IMR-90 (cell line): ENCODE measurements around the gene KLRF1. TPM values are rescaled to one million over a fixed set of nuclear protein-coding genes. Genes with fewer than 3 reads are reported as not detected.

Source experiments
- ATAC-seq: fragments of 200-7000 bp; cut with Tn5 transposase; 2 replicates; pipeline ENCODE4 v1.9.1; 2020; ENCODE audit warnings: low read depth, mild to moderate bottlenecking, moderate library complexity
- BruUV-seq: library from RNA; stranded (reverse); fragments of 400-500 nt; replicated peaks from 2 replicates; lab custom pipeline; 2021; lab: Mats Ljungman, UMichigan
- CTCF ChIA-PET: fragments of 300-600 bp; formaldehyde crosslinking; extraction: SDS; loops from one replicate; lab custom pipeline; 2021; ENCODE audit warnings: antibody characterized with exemption; lab: Yijun Ruan, JAX
- POLR2A ChIA-PET: fragments of 300-600 bp; sonication (Branson Sonifier 250); formaldehyde crosslinking; loops from one replicate; lab custom pipeline; 2022; ENCODE audit warnings: antibody characterized with exemption; ENCODE audit not compliant: unreplicated experiment; lab: Charles Lee
- DNase-seq: peaks from one replicate; pipeline ENCODE4 v3.0.0; 2013
- H2AFZ ChIP-seq: replicated peaks from 2 replicates; pipeline ENCODE3; 2013; ENCODE audit warnings: low read length, mild to moderate bottlenecking; ENCODE audit not compliant: poor library complexity
- H2AK5ac ChIP-seq: 2 replicates; pipeline ENCODE4 v1.6.1; 2013; ENCODE audit warnings: low read depth, low read length, inconsistent platforms
- H2AK9ac ChIP-seq: replicated peaks from 2 replicates; pipeline ENCODE3; 2013; ENCODE audit warnings: mild to moderate bottlenecking, low read depth, low read length, moderate library complexity; ENCODE audit not compliant: poor library complexity
- H2BK120ac ChIP-seq: 2 replicates; pipeline ENCODE4 v1.6.1; 2013; ENCODE audit warnings: low read depth, low read length, inconsistent platforms
- H2BK15ac ChIP-seq: 3 replicates; pipeline ENCODE4 v1.6.1; 2013; ENCODE audit warnings: low read depth, low read length, inconsistent platforms
- H2BK20ac ChIP-seq: 2 replicates; pipeline ENCODE4 v1.6.1; 2013; ENCODE audit warnings: low read depth, mild to moderate bottlenecking, inconsistent platforms, low read length, moderate library complexity
- H2BK5ac ChIP-seq: 2 replicates; pipeline ENCODE4 v1.6.1; 2013; ENCODE audit warnings: mild to moderate bottlenecking, low read depth, low read length, inconsistent platforms; ENCODE audit not compliant: poor library complexity, severe bottlenecking
- H3K14ac ChIP-seq: replicated peaks from 2 replicates; pipeline ENCODE4 v1.6.1; 2013; ENCODE audit warnings: low read depth, low read length, inconsistent platforms
- H3K18ac ChIP-seq: 2 replicates; pipeline ENCODE4 v1.6.1; 2013; ENCODE audit warnings: low read depth, low read length, control low read depth
- H3K23ac ChIP-seq: 2 replicates; pipeline ENCODE4 v1.6.1; 2013; ENCODE audit warnings: low read depth, low read length, inconsistent platforms
- H3K27ac ChIP-seq: 2 replicates; pipeline ENCODE4 v1.5.1; 2013; ENCODE audit warnings: mild to moderate bottlenecking, control low read depth, low read length; ENCODE audit not compliant: insufficient read depth
- H3K27me3 ChIP-seq: 2 replicates; pipeline ENCODE4 v1.6.1; 2013; ENCODE audit warnings: low read length; ENCODE audit not compliant: control insufficient read depth, insufficient read depth
- H3K36me3 ChIP-seq: 2 replicates; pipeline ENCODE4 v1.6.1; 2013; ENCODE audit warnings: low read length, mixed read lengths; ENCODE audit not compliant: control insufficient read depth, insufficient read depth
- H3K4ac ChIP-seq: 2 replicates; pipeline ENCODE4 v1.6.1; 2013; ENCODE audit warnings: low read depth, low read length, inconsistent platforms
- H3K4me1 ChIP-seq: 2 replicates; pipeline ENCODE4 v1.6.1; 2013; ENCODE audit warnings: low read length, mixed read lengths; ENCODE audit not compliant: control insufficient read depth, insufficient read depth
- H3K4me2 ChIP-seq: 2 replicates; pipeline ENCODE4 v1.6.1; 2013; ENCODE audit warnings: low read depth, mild to moderate bottlenecking, control low read depth, low read length, moderate library complexity
- H3K4me3 ChIP-seq: 2 replicates; pipeline ENCODE4 v1.5.1; 2013; ENCODE audit warnings: low read depth, mild to moderate bottlenecking, control low read depth, low read length, moderate library complexity; ENCODE audit not compliant: insufficient read depth
- H3K56ac ChIP-seq: 2 replicates; pipeline ENCODE4 v1.6.1; 2013; ENCODE audit warnings: low read length, inconsistent platforms; ENCODE audit not compliant: insufficient read depth; ENCODE audit errors: extremely low read depth
- H3K79me1 ChIP-seq, 2 experiments: 2 replicates each; pipeline ENCODE4 v1.6.1; 2013; ENCODE audit warnings: low read length in 2 of 2, inconsistent platforms in 1 of 2, low read depth in 1 of 2
- H3K9ac ChIP-seq: 2 replicates; pipeline ENCODE4 v1.6.1; 2013; ENCODE audit warnings: low read depth, low read length, control low read depth
- H3K9me1 ChIP-seq: 2 replicates; pipeline ENCODE4 v1.6.1; 2013; ENCODE audit warnings: low read length, inconsistent platforms; ENCODE audit not compliant: insufficient read depth
- H3K9me3 ChIP-seq: 2 replicates; pipeline ENCODE4 v1.6.1; 2013; ENCODE audit warnings: low read length; ENCODE audit not compliant: control insufficient read depth, insufficient read depth
- H4K20me1 ChIP-seq: 2 replicates; pipeline ENCODE4 v1.6.1; 2013; ENCODE audit warnings: low read length, inconsistent platforms; ENCODE audit not compliant: insufficient read depth
- H4K5ac ChIP-seq: 2 replicates; pipeline ENCODE4 v1.6.1; 2013; ENCODE audit warnings: mild to moderate bottlenecking, low read depth, low read length, control low read depth
- H4K8ac ChIP-seq, 2 experiments: 2 replicates each; pipeline ENCODE4 v1.6.1; 2013; ENCODE audit warnings: low read depth in 2 of 2, low read length in 2 of 2, control low read depth in 1 of 2, inconsistent platforms in 1 of 2
- H4K91ac ChIP-seq: 2 replicates; pipeline ENCODE4 v1.6.1; 2013; ENCODE audit warnings: low read depth, low read length, inconsistent platforms; ENCODE audit not compliant: insufficient read depth
- MXI1 ChIP-seq: IDR thresholded peaks from 2 replicates; pipeline ENCODE4 v1.6.1; 2012; ENCODE audit warnings: low read depth, mild to moderate bottlenecking, low read length, moderate library complexity, borderline replicate concordance
- RCOR1 ChIP-seq: IDR thresholded peaks from 2 replicates; pipeline ENCODE4 v1.6.1; 2012; ENCODE audit warnings: mild to moderate bottlenecking, low read length, improper control_type of control experiment; ENCODE audit not compliant: insufficient replicate concordance
- WGBS, 2 experiments: methylation state at CpG; one replicate each; pipeline versions ENCODE4 v1.1.5 to v1.1.7; 2013; ENCODE audit warnings: missing lambda C conversion rate in 2 of 2; ENCODE audit not compliant: insufficient read length in 1 of 2; ENCODE audit errors: extremely low coverage in 2 of 2; 5-methylcytosine and 5-hydroxymethylcytosine counted together
- dilution Hi-C: fragments of 300-500 bp; cut with HindIII; formaldehyde crosslinking; loops from one replicate; pipeline ENCODE4 v1.14.3; 2018; ENCODE audit warnings: low sequenced_read_pairs; ENCODE audit not compliant: unreplicated experiment
- in situ Hi-C: fragments of 300-500 bp; cut with MboI; formaldehyde crosslinking; loops from 3 replicates; pipeline ENCODE4 v1.14.3; 2019; ENCODE audit warnings: low sequenced_read_pairs, inconsistent platforms, mixed read lengths
- intact Hi-C: fragments of 100-400 bp; cut with micrococcal nuclease; formaldehyde crosslinking; loops from 2 replicates; pipeline ENCODE4 v1.10.0; 2022
- polyA plus RNA-seq, 3 experiments: library from polyadenylated mRNA; depleted of rRNA; stranded (reverse); fragments of >200 nt; gene quantifications; 2 replicates each; pipeline ENCODE4 v1.2.3, GENCODE V29; 2012; ENCODE audit warnings: low replicate concordance in 1 of 3
- total RNA-seq: library from RNA; depleted of rRNA; stranded (reverse); fragments of >200 nt; gene quantifications from 2 replicates; pipeline ENCODE4 v1.2.3, GENCODE V29; 2012
- TF ChIP-seq, protein P1 (sequence below): fragments of 150-350 bp; IDR thresholded peaks from 2 replicates; pipeline ENCODE4 v1.6.1; 2016; ENCODE audit warnings: low read depth, mild to moderate bottlenecking, low read length, moderate library complexity, borderline replicate concordance

The KLRF1 gene
- total and polyA plus RNA-seq, 2 of the 4 experiments (the other 2 are of a cell fraction) = not detected

- Histone ChIP-seq H3K4me2 (peak overlapping the region; percentile 20; the same call in 1 of the 2 replicates), H2AFZ (no peak overlapping the region), H4K8ac (peak overlapping the region in 1 of 2 experiments; percentile 27; a peak in 1 of 4 replicates), H2AK5ac (no peak overlapping the region; the same call in 1 of the 2 replicates), H3K27me3 (no peaks in the 10 kb centered on the region), H2BK15ac (peak overlapping the region; percentile 35; the same call in 1 of the 3 replicates), H3K18ac (peak overlapping the region; percentile 91), H2BK5ac (no peak overlapping the region), H3K9me1 (no peaks in the 10 kb centered on the region), H4K5ac (no peak overlapping the region), H3K4ac (peak overlapping the region; percentile 43), H2BK120ac (peak overlapping the region; percentile 49; the same call in 1 of the 2 replicates), H3K56ac (no peak overlapping the region), H2BK20ac (peak overlapping the region; percentile 41; the same call in 1 of the 2 replicates), H3K9me3 (no peaks in the 10 kb centered on the region), H3K4me3 (no peak overlapping the region), H3K79me1 (no peaks in the 10 kb centered on the region), H2AK9ac (no peak overlapping the region), H4K20me1 (no peaks in the 10 kb centered on the region), H3K27ac (no peak overlapping the region), H3K4me1 (peaks cover 3% of the 10 kb centered on the region; the same call in 1 of the 2 replicates), H3K14ac (no peak overlapping the region; the same call in 1 of the 2 replicates), H3K9ac (no peak overlapping the region), H3K23ac (no peak overlapping the region), H4K91ac (no peak overlapping the region; the same call in 1 of the 2 replicates), H3K36me3 (no peaks in the 10 kb centered on the region)
- peak; percentile 46 for DNase-seq
- no TSS peak for BruUV-seq
- in situ Hi-C loops = no loop called here
- CTCF ChIA-PET = interaction anchor here (0.8 kb wide), 1 partner anchor 14 kb away, joined by 3 read pairs; no protein-coding TSS in a partner anchor
- intact Hi-C loops = no loop called here
- dilution Hi-C loops = no loop called here
- WGBS, 2 experiments = no CpG with 5 or more reads among the region's 6 CpGs
- TF ChIP-seq RCOR1 (no peak), MXI1 (no peak)
- TF ChIP-seq, protein P1, sequence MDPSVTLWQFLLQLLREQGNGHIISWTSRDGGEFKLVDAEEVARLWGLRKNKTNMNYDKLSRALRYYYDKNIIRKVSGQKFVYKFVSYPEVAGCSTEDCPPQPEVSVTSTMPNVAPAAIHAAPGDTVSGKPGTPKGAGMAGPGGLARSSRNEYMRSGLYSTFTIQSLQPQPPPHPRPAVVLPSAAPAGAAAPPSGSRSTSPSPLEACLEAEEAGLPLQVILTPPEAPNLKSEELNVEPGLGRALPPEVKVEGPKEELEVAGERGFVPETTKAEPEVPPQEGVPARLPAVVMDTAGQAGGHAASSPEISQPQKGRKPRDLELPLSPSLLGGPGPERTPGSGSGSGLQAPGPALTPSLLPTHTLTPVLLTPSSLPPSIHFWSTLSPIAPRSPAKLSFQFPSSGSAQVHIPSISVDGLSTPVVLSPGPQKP = no peak
- POLR2A ChIA-PET = no interaction called here
- peak; percentile 75 for ATAC-seq
These were observed 40.3 kb upstream of the KLRF1 start for GRCh38 chr12:9786726-9787717.
